ENCODE data around the gene IQGAP3.

Gene IQGAP3

DNA sequence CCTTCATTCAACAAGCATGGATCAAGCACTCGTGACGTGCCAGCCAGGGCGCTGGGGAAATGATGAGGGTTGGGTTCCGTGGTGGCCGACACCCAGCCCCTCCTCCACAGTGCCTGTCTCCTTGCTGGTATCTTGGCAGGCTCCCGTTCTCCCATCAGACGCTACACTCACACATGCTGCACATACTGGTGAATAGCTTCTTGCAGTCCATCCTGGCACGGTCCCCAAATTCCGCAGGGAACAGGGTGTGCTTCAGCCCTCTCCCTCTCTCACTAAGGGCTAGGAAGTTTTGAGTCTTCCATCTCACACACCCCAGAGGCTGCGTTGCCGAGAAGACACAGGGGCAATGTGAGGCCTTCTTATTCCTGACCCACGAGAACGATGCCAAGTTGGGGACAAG lies 61.7 kb downstream of the IQGAP3 start:
- Mint-ChIP-seq H3K36me3 (ENCODE audit: low read depth) (no peaks in the 10 kb centered on the region), H3K27ac (no peak overlapping the region), H3K9me3 (no peaks in the 10 kb centered on the region), H3K4me1 (peaks cover 32% of the 10 kb centered on the region), H3K27me3 (ENCODE audit: low read depth) (peaks cover 9% of the 10 kb centered on the region), H3K4me3 (no peak overlapping the region)
- TF ChIP-seq CTCF (IDR thresholded peaks at IDR 0.05; ENCODE audit: unreplicated experiment in 3 of 3), result no peak

- Mint-ChIP-seq H3K4me3 (no peak overlapping the region), H3K4me1 (peaks cover 43% of the 10 kb centered on the region), H3K9me3 (no peaks in the 10 kb centered on the region), H3K27ac (peak overlapping the region in 1 of 3 experiments; percentile 67), H3K36me3 (ENCODE audit: low read depth) (no peaks in the 10 kb centered on the region), H3K27me3 (ENCODE audit: low read depth) (peaks cover 9% of the 10 kb centered on the region)
- no peak for TF ChIP-seq CTCF (IDR thresholded peaks at IDR 0.05; ENCODE audit: unreplicated experiment in 3 of 3)
These were observed 62.8 kb downstream of the IQGAP3 start for GRCh38 chr1:156509424-156510034.

DNA sequence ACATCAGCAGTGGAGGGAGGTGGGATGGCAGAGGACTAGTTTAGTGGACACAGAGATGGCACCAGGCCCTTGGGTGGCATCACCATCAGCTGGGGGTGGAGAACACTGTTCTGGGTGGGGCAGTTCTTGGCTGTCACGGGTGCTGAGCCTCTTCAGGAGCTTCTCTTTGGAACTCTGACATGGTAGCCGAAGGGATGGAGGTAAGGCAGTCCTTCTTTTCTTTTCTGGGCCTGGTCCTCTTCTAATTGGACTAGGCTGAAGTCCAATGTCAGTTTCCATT lies 63.5 kb downstream of the IQGAP3 start:
- Mint-ChIP-seq H3K27me3 (ENCODE audit: low read depth) (peaks cover 9% of the 10 kb centered on the region), H3K9me3 (no peaks in the 10 kb centered on the region), H3K36me3 (ENCODE audit: low read depth) (no peaks in the 10 kb centered on the region), H3K4me1 (peaks cover 49% of the 10 kb centered on the region), H3K4me3 (no peak overlapping the region), H3K27ac (peak overlapping the region in 2 of 3 experiments; percentile 49 to 67)
- TF ChIP-seq CTCF (IDR thresholded peaks at IDR 0.05; ENCODE audit: unreplicated experiment in 3 of 3), result no peak

DNA sequence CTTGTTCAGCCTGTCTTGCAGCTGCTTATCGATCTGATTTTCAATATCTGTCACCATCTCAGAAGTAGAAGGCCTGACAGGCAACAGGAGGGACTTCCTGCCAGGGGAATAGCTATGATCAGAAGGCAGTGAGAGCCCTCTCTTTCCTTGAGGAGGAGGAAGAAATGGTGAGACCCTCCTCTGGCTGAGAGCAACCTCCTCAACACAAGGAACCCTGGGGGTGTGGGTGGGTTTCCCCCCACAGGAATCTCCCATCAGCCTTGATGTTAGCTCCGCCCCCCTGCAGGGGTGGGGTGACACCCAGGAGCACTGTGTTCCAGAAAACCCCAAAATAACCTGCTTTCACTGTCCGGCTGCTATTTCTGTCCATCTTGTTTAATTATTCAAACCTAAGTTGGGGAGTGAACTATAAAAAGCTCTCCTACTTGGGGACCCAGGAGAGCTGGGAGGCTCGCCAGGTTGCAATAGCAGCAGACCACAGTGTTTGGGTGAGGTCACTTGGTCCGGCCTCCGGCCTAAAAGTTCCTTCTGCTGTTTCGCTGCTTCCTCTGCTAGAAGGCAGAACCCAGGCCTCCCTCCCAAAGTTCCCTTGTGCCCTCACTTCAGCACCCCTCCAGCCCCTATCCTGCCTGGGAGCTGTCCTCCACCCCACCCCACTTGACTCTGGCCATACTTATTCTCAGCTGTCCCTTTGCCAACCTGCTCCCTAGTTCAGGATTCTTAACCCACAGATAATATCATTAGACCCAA lies 64.0 kb downstream of the IQGAP3 start:
- peaks cover 9% of the 10 kb centered on the region for H3K27me3 Mint-ChIP-seq (ENCODE audit: low read depth)
- H3K36me3 Mint-ChIP-seq (ENCODE audit: low read depth), result no peaks in the 10 kb centered on the region
- H3K4me3 Mint-ChIP-seq, result no peak overlapping the region
- H3K4me1 Mint-ChIP-seq, result peaks cover 54% of the 10 kb centered on the region
- no peaks in the 10 kb centered on the region for H3K9me3 Mint-ChIP-seq
- peak overlapping the region in 2 of 3 experiments; percentile 49 to 67 for H3K27ac Mint-ChIP-seq
- TF ChIP-seq CTCF (IDR thresholded peaks at IDR 0.05; ENCODE audit: unreplicated experiment in 3 of 3), result no peak

GRCh38 chr1:156506450-156506849 lies 65.9 kb downstream of the IQGAP3 start:
- H3K27me3 Mint-ChIP-seq (ENCODE audit: low read depth), result peaks cover 5% of the 10 kb centered on the region
- no peak for TF ChIP-seq CTCF (IDR thresholded peaks at IDR 0.05; ENCODE audit: unreplicated experiment in 3 of 3)
- no peaks in the 10 kb centered on the region for H3K36me3 Mint-ChIP-seq (ENCODE audit: low read depth)
- peak overlapping the region; percentile 92 to 99 (median 96) for H3K27ac Mint-ChIP-seq
- H3K9me3 Mint-ChIP-seq, result no peaks in the 10 kb centered on the region
- H3K4me1 Mint-ChIP-seq, result peaks cover 73% of the 10 kb centered on the region
- no peak overlapping the region for H3K4me3 Mint-ChIP-seq

Measured in nephron (organoid).